SK-N-SH treated with all-trans-retinoic acid at 6 μM for 48 hours (cell line): ENCODE measurements around the gene EIF3B.

Experiments used
- BACH2 ChIP-seq: fragments of 250-450 bp; sonication (Bioruptor Pico); IDR thresholded peaks from 2 replicates; pipeline ENCODE4 v1.9.0; 2021; ENCODE audit warnings: mild to moderate bottlenecking, borderline replicate concordance
- ZFP30 ChIP-seq: fragments of 450-650 bp; formaldehyde crosslinking; IDR thresholded peaks from 2 replicates; pipeline ENCODE4 v1.5.0; 2022; ENCODE audit warnings: mild to moderate bottlenecking, moderate library complexity
- ZNF565 ChIP-seq: fragments of 450-650 bp; formaldehyde crosslinking; conservative IDR thresholded peaks from 2 replicates; pipeline ENCODE4 v1.5.0; 2020; ENCODE audit warnings: low read depth, mild to moderate bottlenecking, moderate library complexity

GRCh38 chr7:2421943-2422310 is 67.3 kb downstream of the EIF3B start:
- TF ChIP-seq ZFP30 (CRISPR knock-in tag) (no peak), ZNF565 (CRISPR knock-in tag) (no peak), BACH2 (CRISPR knock-in tag) (no peak)
